ENCODE data around the gene APC.

DNA sequence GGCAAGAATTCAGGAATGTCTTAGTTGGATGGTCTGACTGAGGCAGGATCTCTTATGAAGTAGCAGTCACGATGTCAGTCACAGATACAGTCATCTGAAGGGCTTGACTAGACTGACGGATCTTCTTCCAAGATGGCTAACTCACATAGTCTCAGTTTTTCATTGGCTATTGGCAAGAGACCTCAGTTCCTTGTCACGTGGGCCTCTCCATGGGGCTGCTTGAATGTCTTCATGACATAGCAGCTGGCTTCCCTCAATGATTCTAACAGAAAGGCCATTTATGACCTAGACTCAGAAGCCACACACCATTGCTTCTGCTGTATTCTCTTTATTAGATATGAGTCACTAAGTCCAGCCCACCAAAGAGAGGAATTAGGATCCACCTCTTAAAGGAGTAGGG is 4.7 kb downstream of the APC start:
- TF ChIP-seq, protein P1, sequence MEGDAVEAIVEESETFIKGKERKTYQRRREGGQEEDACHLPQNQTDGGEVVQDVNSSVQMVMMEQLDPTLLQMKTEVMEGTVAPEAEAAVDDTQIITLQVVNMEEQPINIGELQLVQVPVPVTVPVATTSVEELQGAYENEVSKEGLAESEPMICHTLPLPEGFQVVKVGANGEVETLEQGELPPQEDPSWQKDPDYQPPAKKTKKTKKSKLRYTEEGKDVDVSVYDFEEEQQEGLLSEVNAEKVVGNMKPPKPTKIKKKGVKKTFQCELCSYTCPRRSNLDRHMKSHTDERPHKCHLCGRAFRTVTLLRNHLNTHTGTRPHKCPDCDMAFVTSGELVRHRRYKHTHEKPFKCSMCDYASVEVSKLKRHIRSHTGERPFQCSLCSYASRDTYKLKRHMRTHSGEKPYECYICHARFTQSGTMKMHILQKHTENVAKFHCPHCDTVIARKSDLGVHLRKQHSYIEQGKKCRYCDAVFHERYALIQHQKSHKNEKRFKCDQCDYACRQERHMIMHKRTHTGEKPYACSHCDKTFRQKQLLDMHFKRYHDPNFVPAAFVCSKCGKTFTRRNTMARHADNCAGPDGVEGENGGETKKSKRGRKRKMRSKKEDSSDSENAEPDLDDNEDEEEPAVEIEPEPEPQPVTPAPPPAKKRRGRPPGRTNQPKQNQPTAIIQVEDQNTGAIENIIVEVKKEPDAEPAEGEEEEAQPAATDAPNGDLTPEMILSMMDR (IDR thresholded peaks at IDR 0.05; ENCODE audit: extremely low read depth in 1 of 2, insufficient read depth in 1 of 2, low read depth in 1 of 2, low read length in 2 of 2): no peak
- no peak for TF ChIP-seq POLR2A (IDR thresholded peaks at IDR 0.05; ENCODE audit: low read depth, low read length)

All from endothelial cell of umbilical vein (primary cell).